H1 (cell line): Measurements from ENCODE around the gene DNAJC10. TPM values are rescaled to one million over a fixed set of nuclear protein-coding genes. Genes with fewer than 3 reads are reported as not detected.
A peak's percentile ranks its signal among the peaks of the same experiment; 100 is the strongest.

Experiments used
- CTCF ChIA-PET: fragments of 300-600 bp; sonication (Branson Sonifier 250); formaldehyde crosslinking; loops from one replicate; lab custom pipeline; 2021; ENCODE audit not compliant: partially characterized antibody; lab: Charles Lee
- POLR2A ChIA-PET: fragments of 300-600 bp; sonication (Branson Sonifier 250); formaldehyde crosslinking; loops from one replicate; lab custom pipeline; 2021; ENCODE audit warnings: inconsistent platforms; ENCODE audit not compliant: partially characterized antibody; lab: Charles Lee
- DNase-seq, 2 experiments: peaks; one replicate each; pipeline versions ENCODE4 v3.0.0 to v3.0.0-alpha.2; 2010 to 2022; ENCODE audit warnings: low spot score in 2 of 2, low read depth in 1 of 2, mixed read lengths in 1 of 2
- FAIRE-seq: peaks from 2 replicates; lab custom pipeline; 2011; peaks lifted over from hg19 to GRCh38; lab: Jason Lieb, UNC
- H2AFZ ChIP-seq: 2 replicates; pipeline ENCODE4 v1.8.1; 2012; ENCODE audit warnings: low read length, inconsistent platforms
- H2AK5ac ChIP-seq: 2 replicates; pipeline ENCODE4 v1.6.1; 2013; ENCODE audit warnings: low read depth, low read length
- H2BK120ac ChIP-seq: replicated peaks from 2 replicates; pipeline ENCODE3; 2013; ENCODE audit warnings: low read depth, low read length, inconsistent platforms
- H2BK12ac ChIP-seq: 2 replicates; pipeline ENCODE4 v1.6.1; 2013; ENCODE audit warnings: low read depth, low read length
- H2BK15ac ChIP-seq: 2 replicates; pipeline ENCODE4 v1.6.1; 2013; ENCODE audit warnings: low read length
- H2BK20ac ChIP-seq: 2 replicates; pipeline ENCODE4 v1.6.1; 2013; ENCODE audit warnings: low read length
- H2BK5ac ChIP-seq: 2 replicates; pipeline ENCODE4 v1.6.1; 2013; ENCODE audit warnings: low read depth, low read length
- H3K14ac ChIP-seq: 2 replicates; pipeline ENCODE4 v1.6.1; 2013; ENCODE audit warnings: inconsistent platforms; ENCODE audit not compliant: insufficient read length
- H3K18ac ChIP-seq: 2 replicates; pipeline ENCODE4 v1.6.1; 2013; ENCODE audit warnings: low read length; ENCODE audit errors: extremely low read depth
- H3K23ac ChIP-seq: 2 replicates; pipeline ENCODE4 v1.6.1; 2013; ENCODE audit warnings: inconsistent platforms; ENCODE audit not compliant: insufficient read length
- H3K23me2 ChIP-seq: 2 replicates; pipeline ENCODE4 v1.6.1; 2013; ENCODE audit warnings: low read depth, low read length
- H3K27ac ChIP-seq: 2 replicates; pipeline ENCODE4 v1.6.1; 2011; ENCODE audit warnings: low read depth, low read length, inconsistent platforms
- H3K27me3 ChIP-seq, 4 experiments: replicated peaks in 1 of 4; 1 replicate in 1 of 4; 2 replicates in 3 of 4; pipeline versions ENCODE4 v1.6.1 to v1.8.1; 2011 to 2013; ENCODE audit warnings: low read length in 3 of 4, mild to moderate bottlenecking in 3 of 4, inconsistent platforms in 2 of 4, mixed read lengths in 2 of 4, moderate library complexity in 1 of 4; ENCODE audit not compliant: control insufficient read depth in 3 of 4, insufficient read depth in 3 of 4; ENCODE audit errors: extremely low read depth in 1 of 4
- H3K36me3 ChIP-seq, 4 experiments: 2 replicates each; pipeline versions ENCODE4 v1.6.1 to v1.8.1; 2011 to 2013; ENCODE audit warnings: mild to moderate bottlenecking in 4 of 4, low read length in 3 of 4, moderate library complexity in 2 of 4, control low read depth in 1 of 4, inconsistent platforms in 1 of 4; ENCODE audit not compliant: insufficient read depth in 4 of 4, control insufficient read depth in 2 of 4
- H3K4ac ChIP-seq: replicated peaks from 2 replicates; pipeline ENCODE3; 2013; ENCODE audit warnings: low read length, low read depth, mixed read lengths, inconsistent platforms; ENCODE audit not compliant: insufficient read length
- H3K4me1 ChIP-seq, 4 experiments: replicated peaks in 1 of 4; 1 replicate in 1 of 4; 2 replicates in 3 of 4; pipeline versions ENCODE4 v1.6.1 to v1.8.1; 2011 to 2013; ENCODE audit warnings: low read length in 3 of 4, inconsistent platforms in 2 of 4, mixed read lengths in 1 of 4; ENCODE audit not compliant: insufficient read depth in 4 of 4, control insufficient read depth in 3 of 4
- H3K4me2 ChIP-seq, 2 experiments: 2 replicates each; pipeline versions ENCODE4 v1.6.1 to v1.8.1; 2011 to 2013; ENCODE audit warnings: low read depth in 2 of 2, low read length in 2 of 2, control low read depth in 1 of 2, inconsistent platforms in 1 of 2, mild to moderate bottlenecking in 1 of 2; ENCODE audit not compliant: insufficient read depth in 1 of 2
- H3K4me3 ChIP-seq, 4 experiments: fragments of 200-600, 300-600 bp in 1 of 4; sonication (generic), shearing (Covaris generic), sonication (Bioruptor Twin) in 1 of 4; 2 replicates each; pipeline versions ENCODE4 v1.5.1 to v1.8.1; 2011 to 2016; ENCODE audit warnings: low read length in 4 of 4, low read depth in 3 of 4, control low read depth in 2 of 4, inconsistent platforms in 2 of 4, mild to moderate bottlenecking in 2 of 4, mixed read lengths in 1 of 4, moderate library complexity in 1 of 4; ENCODE audit not compliant: insufficient read depth in 2 of 4; ENCODE audit errors: extremely low read depth in 1 of 4
- H3K56ac ChIP-seq: replicated peaks from 2 replicates; pipeline ENCODE3; 2013; ENCODE audit warnings: low read depth, mild to moderate bottlenecking, mixed read lengths, low read length, inconsistent platforms; ENCODE audit not compliant: insufficient read length
- H3K79me1 ChIP-seq: 2 replicates; pipeline ENCODE4 v1.6.1; 2013; ENCODE audit warnings: low read depth, low read length, control low read depth
- H3K79me2 ChIP-seq, 2 experiments: 2 replicates each; pipeline versions ENCODE4 v1.6.1 to v1.8.1; 2012 to 2013; ENCODE audit warnings: low read length in 2 of 2, mild to moderate bottlenecking in 2 of 2, inconsistent platforms in 1 of 2; ENCODE audit not compliant: insufficient read depth in 2 of 2, control insufficient read depth in 1 of 2
- H3K9ac ChIP-seq, 4 experiments: replicated peaks in 1 of 4; 1 replicate in 1 of 4; 2 replicates in 3 of 4; pipeline versions ENCODE4 v1.6.1 to v1.8.1; 2011 to 2013; ENCODE audit warnings: low read depth in 3 of 4, low read length in 3 of 4, control low read depth in 2 of 4, mild to moderate bottlenecking in 2 of 4, moderate library complexity in 2 of 4, inconsistent platforms in 1 of 4; ENCODE audit errors: extremely low read depth in 1 of 4
- H3K9me3 ChIP-seq, 2 experiments: 2 replicates each; pipeline versions ENCODE4 v1.6.1 to v1.8.1; 2012 to 2013; ENCODE audit warnings: mild to moderate bottlenecking in 2 of 2, moderate library complexity in 2 of 2, control low read depth in 1 of 2, inconsistent platforms in 1 of 2, low read depth in 1 of 2, low read length in 1 of 2, mixed read lengths in 1 of 2; ENCODE audit not compliant: insufficient read depth in 2 of 2
- H4K20me1 ChIP-seq, 2 experiments: replicated peaks in 1 of 2; 2 replicates each; pipeline versions ENCODE3 to v1.8.1; 2011 to 2013; ENCODE audit warnings: inconsistent platforms in 2 of 2, low read length in 2 of 2, mild to moderate bottlenecking in 1 of 2; ENCODE audit not compliant: insufficient read depth in 2 of 2, control insufficient read depth in 1 of 2
- H4K5ac ChIP-seq: 2 replicates; pipeline ENCODE4 v1.6.1; 2013; ENCODE audit warnings: low read length, low read depth, mixed read lengths, inconsistent platforms; ENCODE audit not compliant: insufficient read length
- H4K8ac ChIP-seq: 2 replicates; pipeline ENCODE4 v1.8.0; 2013; ENCODE audit warnings: mild to moderate bottlenecking, moderate library complexity, low read length, inconsistent platforms; ENCODE audit not compliant: insufficient read depth; ENCODE audit errors: extremely low read depth
- H4K91ac ChIP-seq: replicated peaks from 2 replicates; pipeline ENCODE3; 2013; ENCODE audit warnings: low read length, mixed read lengths, inconsistent platforms; ENCODE audit not compliant: insufficient read length
- CHD1 ChIP-seq: IDR thresholded peaks from 2 replicates; pipeline ENCODE4 v1.6.1; 2012; ENCODE audit warnings: low read depth, low read length, improper control_type of control experiment
- CTBP2 ChIP-seq: IDR thresholded peaks from 2 replicates; pipeline ENCODE4 v1.7.0; 2011; ENCODE audit warnings: borderline replicate concordance, mild to moderate bottlenecking, moderate library complexity, mixed read lengths, low read length; ENCODE audit not compliant: insufficient read depth, insufficient read length
- GABPA ChIP-seq: IDR thresholded peaks from 2 replicates; pipeline ENCODE4 v1.6.1; 2011; ENCODE audit warnings: mild to moderate bottlenecking, low read length, moderate library complexity, borderline replicate concordance; ENCODE audit not compliant: insufficient read depth
- POU5F1 ChIP-seq: IDR thresholded peaks from 2 replicates; pipeline ENCODE4 v1.6.1; 2011; ENCODE audit warnings: low read depth, mild to moderate bottlenecking, low read length, moderate library complexity
- SP4 ChIP-seq: IDR thresholded peaks from 2 replicates; pipeline ENCODE4 v1.6.1; 2012; ENCODE audit warnings: low read length, inconsistent platforms
- SRF ChIP-seq: IDR thresholded peaks from 2 replicates; pipeline ENCODE4 v1.6.1; 2011; ENCODE audit warnings: mild to moderate bottlenecking, low read depth, low read length, moderate library complexity
- WGBS, 2 experiments: shearing (Covaris generic) in 1 of 2; methylation state at CpG; one replicate each; pipeline versions ENCODE4 v1.1.6 to v1.1.7; 2013 to 2015; ENCODE audit warnings: low lambda C conversion rate in 2 of 2, mixed read lengths in 2 of 2, inconsistent platforms in 1 of 2, low coverage in 1 of 2, missing lambda C conversion rate in 1 of 2; ENCODE audit not compliant: insufficient replicate concordance in 2 of 2, insufficient coverage in 1 of 2, insufficient read length in 1 of 2; ENCODE audit errors: extremely low coverage in 1 of 2, missing lambda C conversion rate in 1 of 2; 5-methylcytosine and 5-hydroxymethylcytosine counted together
- polyA plus RNA-seq, 7 experiments: library from polyadenylated mRNA; depleted of rRNA in 3 of 7; stranded (reverse) in 5 of 7; unstranded in 2 of 7; fragments of >200 nt in 5 of 7; fragments of 200-250 nt in 2 of 7; gene quantifications; 1 replicate in 5 of 7; 2 replicates in 1 of 7; 4 replicates in 1 of 7; pipeline versions ENCODE4 v1.2.1 to v1.2.3, GENCODE V29; 2011 to 2013; ENCODE audit warnings: missing spikeins in 2 of 7, mixed read lengths in 2 of 7
- total RNA-seq: library from RNA; stranded (reverse); fragmentation: NEBNext Ultra II Directional; extraction: Animal tissue kit (Norgen Biotek cat#: 25700); gene quantifications from 2 replicates; pipeline ENCODE4 v1.2.1, GENCODE V29; 2021

The DNAJC10 gene
- total and polyA plus RNA-seq, 2 of the 8 experiments (the other 6 are each of a cell fraction or from before 2014, with no cell fraction given): 23.2 to 121 TPM

DNA sequence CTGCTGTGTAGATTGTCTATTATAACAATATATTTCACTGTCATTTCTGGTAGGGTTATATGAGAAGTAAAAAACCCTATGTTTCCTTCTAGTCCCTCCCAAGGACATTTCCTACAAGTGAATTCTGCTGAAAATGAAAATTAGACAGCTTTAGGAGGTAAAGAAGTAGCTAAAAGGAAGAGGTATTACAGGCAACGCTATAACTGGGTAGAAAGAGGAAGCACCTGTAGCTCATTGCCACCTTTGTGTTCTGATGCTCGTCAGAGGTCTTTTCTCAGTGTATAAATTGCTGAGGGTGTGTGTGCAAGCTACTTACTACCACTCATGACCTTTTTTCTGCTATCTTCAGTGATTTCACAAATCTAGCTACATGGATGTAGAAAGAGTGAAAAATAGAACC lies 1.4 kb downstream of the DNAJC10 start:
- H3K9me3 ChIP-seq: no peaks in the 10 kb centered on the region
- 0 out of 2 replicates have a peak, but pooled peaks cover 3% of the 10 kb centered on the region for H3K79me1 ChIP-seq
- no peak overlapping the region for H4K5ac ChIP-seq
- no peak overlapping the region for H2AFZ ChIP-seq
- no peak overlapping the region for H3K18ac ChIP-seq
- H4K91ac ChIP-seq: no peak overlapping the region
- no peak for TF ChIP-seq CTBP2
- TF ChIP-seq SP4: no peak
- TF ChIP-seq POU5F1: no peak
- no peak for TF ChIP-seq CHD1
- TF ChIP-seq GABPA: no peak
- TF ChIP-seq SRF: no peak
- no peak overlapping the region for H3K23ac ChIP-seq
- FAIRE-seq (no peak), DNase-seq (no peak)
- no peak overlapping the region for H3K56ac ChIP-seq
- ChIA-PET CTCF (interaction anchor here (1.8 to 3.4 kb wide), 2 partner anchors 48 to 51 kb away, joined by 5 to 11 read pairs; no protein-coding TSS in a partner anchor), POLR2A (interaction anchor here (0.5 to 2.5 kb wide), 3 partner anchors 13 to 150 kb away, joined by 3 to 6 read pairs (median 4); no protein-coding TSS in a partner anchor)
- no peak overlapping the region for H2AK5ac ChIP-seq
- H2BK5ac ChIP-seq: no peak overlapping the region
- no peak overlapping the region for H4K8ac ChIP-seq
- no peaks in the 10 kb centered on the region for H3K27me3 ChIP-seq
- H2BK12ac ChIP-seq: no peak overlapping the region
- 83% methylated on average over 2 of the region's 2 CpGs; no CpG with 5 or more reads in 1 of the 2 experiments for WGBS, 2 experiments
- no peaks in the 10 kb centered on the region; a peak in 1 of 7 replicates for H3K4me1 ChIP-seq
- no peak overlapping the region for H3K9ac ChIP-seq
- peak overlapping the region in 3 of 4 experiments; percentile 79 to 85 (median 79); a peak in 2 of 8 replicates for H3K4me3 ChIP-seq
- peaks cover 6% of the 10 kb centered on the region for H3K23me2 ChIP-seq
- H4K20me1 ChIP-seq: no peaks in the 10 kb centered on the region
- peak overlapping the region; percentile 75 to 79 for H3K4me2 ChIP-seq
- no peak overlapping the region for H2BK120ac ChIP-seq
- H2BK20ac ChIP-seq: no peak overlapping the region
- peaks cover 0 to 19% of the 10 kb centered on the region in 2 experiments; a peak in 2 of 4 replicates for H3K79me2 ChIP-seq
- H2BK15ac ChIP-seq: no peak overlapping the region
- H3K27ac ChIP-seq: no peak overlapping the region
- H3K14ac ChIP-seq: no peak overlapping the region
- no peak overlapping the region for H3K4ac ChIP-seq
- H3K36me3 ChIP-seq: peaks cover 0 to 43% (median 7%) of the 10 kb centered on the region in 4 experiments; a peak in 5 of 8 replicates
